HepG2 (cell line): ENCODE measurements around the gene RANBP6. TPM values are rescaled to one million over a fixed set of nuclear protein-coding genes. Genes with fewer than 3 reads are reported as not detected.

Source experiments
- GZF1 ChIP-seq: sonication (generic); formaldehyde crosslinking; IDR thresholded peaks from 2 replicates; pipeline ENCODE4 v1.5.1; 2020; ENCODE audit warnings: mild to moderate bottlenecking, missing genetic modification reagents
- HMGA1 ChIP-seq: sonication (generic); formaldehyde crosslinking; conservative IDR thresholded peaks from 2 replicates; pipeline ENCODE4 v1.4.0; 2020; ENCODE audit warnings: missing genetic modification reagents
- MAFG ChIP-seq: sonication (generic); formaldehyde crosslinking; IDR thresholded peaks from 2 replicates; pipeline ENCODE4 v1.5.1; 2020; ENCODE audit warnings: mild to moderate bottlenecking, missing genetic modification reagents
- RBAK ChIP-seq: sonication (generic); formaldehyde crosslinking; IDR thresholded peaks from 2 replicates; pipeline ENCODE4 v1.5.1; 2020; ENCODE audit warnings: mild to moderate bottlenecking, missing genetic modification reagents
- SMAD3 ChIP-seq: sonication (generic); formaldehyde crosslinking; IDR thresholded peaks from 2 replicates; pipeline ENCODE4 v1.4.0; 2020; ENCODE audit warnings: missing genetic modification reagents
- TBX2 ChIP-seq: sonication (generic); formaldehyde crosslinking; IDR thresholded peaks from 2 replicates; pipeline ENCODE4 v1.5.0; 2020; ENCODE audit warnings: missing genetic modification reagents, mild to moderate bottlenecking, borderline replicate concordance
- ZNF24 ChIP-seq: fragments of 450-650 bp; IDR thresholded peaks from 2 replicates; pipeline ENCODE4 v1.6.1; 2017; ENCODE audit warnings: antibody characterized with exemption, mild to moderate bottlenecking
- ZNF652 ChIP-seq: IDR thresholded peaks from 2 replicates; pipeline ENCODE4 v1.6.1; 2016; ENCODE audit warnings: low read depth, borderline replicate concordance
- polyA plus RNA-seq, 8 experiments: library from polyadenylated mRNA; depleted of rRNA in 3 of 8; stranded (reverse) in 7 of 8; unstranded in 1 of 8; fragments of >200 nt; fragmentation: Illumina TruSeq in 4 of 8; extraction: Trizol in 4 of 8; gene quantifications; 2 replicates each; pipeline versions ENCODE4 v1.2.1 to v1.2.3, GENCODE V29; 2011 to 2016; ENCODE audit warnings: low read depth in 4 of 8, missing spikeins in 1 of 8, mixed read lengths in 1 of 8; ENCODE audit not compliant: insufficient read depth in 1 of 8
- total RNA-seq, 5 experiments: library from RNA; depleted of rRNA; stranded (reverse); fragments of >200 nt; fragmentation: Illumina TruSeq; extraction: Trizol; gene quantifications; 2 replicates each; pipeline ENCODE4 v1.2.3, GENCODE V29; 2016; ENCODE audit warnings: low read depth in 1 of 5
- TF ChIP-seq, protein P1 (sequence below): sonication (generic); formaldehyde crosslinking; IDR thresholded peaks from 2 replicates; pipeline ENCODE4 v1.4.0; 2020; ENCODE audit warnings: mild to moderate bottlenecking, missing genetic modification reagents, borderline replicate concordance
- TF ChIP-seq, protein P2 (sequence below): sonication (generic); formaldehyde crosslinking; IDR thresholded peaks from 2 replicates; pipeline ENCODE4 v1.5.0; 2020; ENCODE audit warnings: mild to moderate bottlenecking, missing genetic modification reagents, borderline replicate concordance
- TF ChIP-seq, protein P3 (sequence below): sonication (generic); formaldehyde crosslinking; IDR thresholded peaks from 2 replicates; pipeline ENCODE4 v1.5.0; 2020; ENCODE audit warnings: missing genetic modification reagents, mild to moderate bottlenecking, borderline replicate concordance
- TF ChIP-seq, protein P4 (sequence below), 2 experiments: IDR thresholded peaks; 2 replicates each; pipeline ENCODE4 v1.6.1; 2011 to 2012; ENCODE audit warnings: low read length in 2 of 2, borderline replicate concordance in 1 of 2, low read depth in 1 of 2, mild to moderate bottlenecking in 1 of 2, moderate library complexity in 1 of 2
- TF ChIP-seq, protein P5 (sequence below): sonication (generic); formaldehyde crosslinking; IDR thresholded peaks from 2 replicates; pipeline ENCODE4 v1.4.0; 2020; ENCODE audit warnings: mild to moderate bottlenecking, missing genetic modification reagents

Gene RANBP6
- total and polyA plus RNA-seq, 2 of the 13 experiments (the other 11 are each of a cell fraction or from before 2014, with no cell fraction given) = 7.5 to 26.0 TPM

DNA sequence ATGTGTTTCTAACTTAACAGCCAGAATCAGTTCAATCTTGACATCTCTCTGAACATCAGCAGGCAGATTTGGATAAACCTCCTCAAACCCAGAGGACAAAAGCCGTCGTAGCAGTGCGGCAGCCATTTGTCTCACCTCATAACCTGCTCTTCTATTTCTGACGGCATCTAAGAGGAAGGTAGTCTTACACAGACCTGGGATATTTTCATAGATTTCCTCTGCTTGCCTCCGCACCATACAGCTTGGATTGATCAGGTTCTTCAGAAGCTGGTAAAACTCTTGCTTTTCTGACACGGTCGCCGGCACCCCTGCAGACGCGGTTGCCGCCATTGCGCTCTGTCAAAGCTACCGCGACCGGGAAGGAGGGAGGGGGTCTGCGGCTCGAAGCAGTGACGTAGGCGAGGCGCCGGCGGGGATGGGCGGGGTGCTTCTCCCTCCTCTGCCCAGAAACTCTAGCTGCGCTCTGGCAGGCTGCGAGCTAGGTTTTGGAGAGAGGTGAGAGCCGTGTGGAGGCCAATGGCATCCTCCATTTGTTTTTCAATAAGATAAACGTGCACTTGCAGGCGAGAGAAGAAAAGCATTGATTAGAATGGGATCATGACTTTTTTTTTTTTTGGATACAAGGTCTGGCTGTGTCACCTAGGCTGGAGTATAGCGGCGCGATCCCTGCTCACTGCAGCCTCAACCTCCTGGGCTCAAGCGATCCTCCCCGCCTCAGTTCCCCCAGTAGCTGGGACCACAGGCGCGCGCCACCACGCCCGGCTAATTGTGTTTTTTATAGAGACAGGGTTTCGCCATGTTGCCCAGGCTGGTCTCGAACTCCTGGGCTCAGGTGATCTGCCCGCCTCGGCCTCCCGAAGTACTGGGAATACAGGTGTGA, at the start of gene RANBP6 (continued):
- TF ChIP-seq, protein P1, sequence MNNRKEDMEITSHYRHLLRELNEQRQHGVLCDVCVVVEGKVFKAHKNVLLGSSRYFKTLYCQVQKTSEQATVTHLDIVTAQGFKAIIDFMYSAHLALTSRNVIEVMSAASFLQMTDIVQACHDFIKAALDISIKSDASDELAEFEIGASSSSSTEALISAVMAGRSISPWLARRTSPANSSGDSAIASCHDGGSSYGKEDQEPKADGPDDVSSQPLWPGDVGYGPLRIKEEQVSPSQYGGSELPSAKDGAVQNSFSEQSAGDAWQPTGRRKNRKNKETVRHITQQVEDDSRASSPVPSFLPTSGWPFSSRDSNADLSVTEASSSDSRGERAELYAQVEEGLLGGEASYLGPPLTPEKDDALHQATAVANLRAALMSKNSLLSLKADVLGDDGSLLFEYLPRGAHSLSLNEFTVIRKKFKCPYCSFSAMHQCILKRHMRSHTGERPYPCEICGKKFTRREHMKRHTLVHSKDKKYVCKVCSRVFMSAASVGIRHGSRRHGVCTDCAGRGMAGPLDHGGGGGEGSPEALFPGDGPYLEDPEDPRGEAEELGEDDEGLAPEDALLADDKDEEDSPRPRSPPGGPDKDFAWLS (CRISPR knock-in tag) = no peak
- TF ChIP-seq HMGA1 (CRISPR knock-in tag) (no peak), TBX2 (CRISPR knock-in tag) (no peak; the same call in none of the 2 replicates), GZF1 (peak; percentile 44; the same call in 1 of the 2 replicates), MAFG (no peak), SMAD3 (CRISPR knock-in tag) (no peak), ZNF24 (no peak), RBAK (CRISPR knock-in tag) (no peak), ZNF652 (CRISPR knock-in tag) (0 out of 2 replicates have a peak, but pooled peaks have one; percentile 14)
- TF ChIP-seq, protein P2, sequence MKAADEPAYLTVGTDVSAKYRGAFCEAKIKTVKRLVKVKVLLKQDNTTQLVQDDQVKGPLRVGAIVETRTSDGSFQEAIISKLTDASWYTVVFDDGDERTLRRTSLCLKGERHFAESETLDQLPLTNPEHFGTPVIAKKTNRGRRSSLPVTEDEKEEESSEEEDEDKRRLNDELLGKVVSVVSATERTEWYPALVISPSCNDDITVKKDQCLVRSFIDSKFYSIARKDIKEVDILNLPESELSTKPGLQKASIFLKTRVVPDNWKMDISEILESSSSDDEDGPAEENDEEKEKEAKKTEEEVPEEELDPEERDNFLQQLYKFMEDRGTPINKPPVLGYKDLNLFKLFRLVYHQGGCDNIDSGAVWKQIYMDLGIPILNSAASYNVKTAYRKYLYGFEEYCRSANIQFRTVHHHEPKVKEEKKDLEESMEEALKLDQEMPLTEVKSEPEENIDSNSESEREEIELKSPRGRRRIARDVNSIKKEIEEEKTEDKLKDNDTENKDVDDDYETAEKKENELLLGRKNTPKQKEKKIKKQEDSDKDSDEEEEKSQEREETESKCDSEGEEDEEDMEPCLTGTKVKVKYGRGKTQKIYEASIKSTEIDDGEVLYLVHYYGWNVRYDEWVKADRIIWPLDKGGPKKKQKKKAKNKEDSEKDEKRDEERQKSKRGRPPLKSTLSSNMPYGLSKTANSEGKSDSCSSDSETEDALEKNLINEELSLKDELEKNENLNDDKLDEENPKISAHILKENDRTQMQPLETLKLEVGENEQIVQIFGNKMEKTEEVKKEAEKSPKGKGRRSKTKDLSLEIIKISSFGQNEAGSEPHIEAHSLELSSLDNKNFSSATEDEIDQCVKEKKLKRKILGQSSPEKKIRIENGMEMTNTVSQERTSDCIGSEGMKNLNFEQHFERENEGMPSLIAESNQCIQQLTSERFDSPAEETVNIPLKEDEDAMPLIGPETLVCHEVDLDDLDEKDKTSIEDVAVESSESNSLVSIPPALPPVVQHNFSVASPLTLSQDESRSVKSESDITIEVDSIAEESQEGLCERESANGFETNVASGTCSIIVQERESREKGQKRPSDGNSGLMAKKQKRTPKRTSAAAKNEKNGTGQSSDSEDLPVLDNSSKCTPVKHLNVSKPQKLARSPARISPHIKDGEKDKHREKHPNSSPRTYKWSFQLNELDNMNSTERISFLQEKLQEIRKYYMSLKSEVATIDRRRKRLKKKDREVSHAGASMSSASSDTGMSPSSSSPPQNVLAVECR (CRISPR knock-in tag) = peak; percentile 88
- TF ChIP-seq, protein P3, sequence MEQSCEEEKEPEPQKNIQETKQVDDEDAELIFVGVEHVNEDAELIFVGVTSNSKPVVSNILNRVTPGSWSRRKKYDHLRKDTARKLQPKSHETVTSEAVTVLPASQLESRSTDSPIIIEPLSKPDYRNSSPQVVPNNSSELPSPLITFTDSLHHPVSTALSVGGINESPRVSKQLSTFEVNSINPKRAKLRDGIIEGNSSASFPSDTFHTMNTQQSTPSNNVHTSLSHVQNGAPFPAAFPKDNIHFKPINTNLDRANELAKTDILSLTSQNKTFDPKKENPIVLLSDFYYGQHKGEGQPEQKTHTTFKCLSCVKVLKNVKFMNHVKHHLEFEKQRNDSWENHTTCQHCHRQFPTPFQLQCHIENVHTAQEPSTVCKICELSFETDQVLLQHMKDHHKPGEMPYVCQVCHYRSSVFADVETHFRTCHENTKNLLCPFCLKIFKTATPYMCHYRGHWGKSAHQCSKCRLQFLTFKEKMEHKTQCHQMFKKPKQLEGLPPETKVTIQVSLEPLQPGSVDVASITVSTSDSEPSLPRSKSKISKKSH (CRISPR knock-in tag) = peak; percentile 67; the same call in 1 of the 2 replicates
- TF ChIP-seq, protein P4, sequence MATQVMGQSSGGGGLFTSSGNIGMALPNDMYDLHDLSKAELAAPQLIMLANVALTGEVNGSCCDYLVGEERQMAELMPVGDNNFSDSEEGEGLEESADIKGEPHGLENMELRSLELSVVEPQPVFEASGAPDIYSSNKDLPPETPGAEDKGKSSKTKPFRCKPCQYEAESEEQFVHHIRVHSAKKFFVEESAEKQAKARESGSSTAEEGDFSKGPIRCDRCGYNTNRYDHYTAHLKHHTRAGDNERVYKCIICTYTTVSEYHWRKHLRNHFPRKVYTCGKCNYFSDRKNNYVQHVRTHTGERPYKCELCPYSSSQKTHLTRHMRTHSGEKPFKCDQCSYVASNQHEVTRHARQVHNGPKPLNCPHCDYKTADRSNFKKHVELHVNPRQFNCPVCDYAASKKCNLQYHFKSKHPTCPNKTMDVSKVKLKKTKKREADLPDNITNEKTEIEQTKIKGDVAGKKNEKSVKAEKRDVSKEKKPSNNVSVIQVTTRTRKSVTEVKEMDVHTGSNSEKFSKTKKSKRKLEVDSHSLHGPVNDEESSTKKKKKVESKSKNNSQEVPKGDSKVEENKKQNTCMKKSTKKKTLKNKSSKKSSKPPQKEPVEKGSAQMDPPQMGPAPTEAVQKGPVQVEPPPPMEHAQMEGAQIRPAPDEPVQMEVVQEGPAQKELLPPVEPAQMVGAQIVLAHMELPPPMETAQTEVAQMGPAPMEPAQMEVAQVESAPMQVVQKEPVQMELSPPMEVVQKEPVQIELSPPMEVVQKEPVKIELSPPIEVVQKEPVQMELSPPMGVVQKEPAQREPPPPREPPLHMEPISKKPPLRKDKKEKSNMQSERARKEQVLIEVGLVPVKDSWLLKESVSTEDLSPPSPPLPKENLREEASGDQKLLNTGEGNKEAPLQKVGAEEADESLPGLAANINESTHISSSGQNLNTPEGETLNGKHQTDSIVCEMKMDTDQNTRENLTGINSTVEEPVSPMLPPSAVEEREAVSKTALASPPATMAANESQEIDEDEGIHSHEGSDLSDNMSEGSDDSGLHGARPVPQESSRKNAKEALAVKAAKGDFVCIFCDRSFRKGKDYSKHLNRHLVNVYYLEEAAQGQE (IDR thresholded peaks at IDR 0.05; ENCODE audit: borderline replicate concordance in 1 of 2, low read depth in 1 of 2, low read length in 2 of 2) = 0 out of 4 replicates have a peak, but pooled peaks of 1 of the 2 experiments have one; percentile 33
- TF ChIP-seq, protein P5, sequence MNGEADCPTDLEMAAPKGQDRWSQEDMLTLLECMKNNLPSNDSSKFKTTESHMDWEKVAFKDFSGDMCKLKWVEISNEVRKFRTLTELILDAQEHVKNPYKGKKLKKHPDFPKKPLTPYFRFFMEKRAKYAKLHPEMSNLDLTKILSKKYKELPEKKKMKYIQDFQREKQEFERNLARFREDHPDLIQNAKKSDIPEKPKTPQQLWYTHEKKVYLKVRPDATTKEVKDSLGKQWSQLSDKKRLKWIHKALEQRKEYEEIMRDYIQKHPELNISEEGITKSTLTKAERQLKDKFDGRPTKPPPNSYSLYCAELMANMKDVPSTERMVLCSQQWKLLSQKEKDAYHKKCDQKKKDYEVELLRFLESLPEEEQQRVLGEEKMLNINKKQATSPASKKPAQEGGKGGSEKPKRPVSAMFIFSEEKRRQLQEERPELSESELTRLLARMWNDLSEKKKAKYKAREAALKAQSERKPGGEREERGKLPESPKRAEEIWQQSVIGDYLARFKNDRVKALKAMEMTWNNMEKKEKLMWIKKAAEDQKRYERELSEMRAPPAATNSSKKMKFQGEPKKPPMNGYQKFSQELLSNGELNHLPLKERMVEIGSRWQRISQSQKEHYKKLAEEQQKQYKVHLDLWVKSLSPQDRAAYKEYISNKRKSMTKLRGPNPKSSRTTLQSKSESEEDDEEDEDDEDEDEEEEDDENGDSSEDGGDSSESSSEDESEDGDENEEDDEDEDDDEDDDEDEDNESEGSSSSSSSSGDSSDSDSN = no peak
